Stimulated activated CD4-positive, alpha-beta T cell treated with anti-CD3 and anti-CD28 coated beads, Interleukin-12 subunit alpha, Interleukin-12 subunit beta, amount 100 ng/mL, for 24 hours (primary cell): ENCODE results near the gene WDR86.

Source experiments
- DNase-seq, 2 experiments: peaks; one replicate each; pipeline ENCODE4 v3.0.0-alpha.2; 2020; ENCODE audit warnings: low read depth in 2 of 2

The WDR86 gene

DNA sequence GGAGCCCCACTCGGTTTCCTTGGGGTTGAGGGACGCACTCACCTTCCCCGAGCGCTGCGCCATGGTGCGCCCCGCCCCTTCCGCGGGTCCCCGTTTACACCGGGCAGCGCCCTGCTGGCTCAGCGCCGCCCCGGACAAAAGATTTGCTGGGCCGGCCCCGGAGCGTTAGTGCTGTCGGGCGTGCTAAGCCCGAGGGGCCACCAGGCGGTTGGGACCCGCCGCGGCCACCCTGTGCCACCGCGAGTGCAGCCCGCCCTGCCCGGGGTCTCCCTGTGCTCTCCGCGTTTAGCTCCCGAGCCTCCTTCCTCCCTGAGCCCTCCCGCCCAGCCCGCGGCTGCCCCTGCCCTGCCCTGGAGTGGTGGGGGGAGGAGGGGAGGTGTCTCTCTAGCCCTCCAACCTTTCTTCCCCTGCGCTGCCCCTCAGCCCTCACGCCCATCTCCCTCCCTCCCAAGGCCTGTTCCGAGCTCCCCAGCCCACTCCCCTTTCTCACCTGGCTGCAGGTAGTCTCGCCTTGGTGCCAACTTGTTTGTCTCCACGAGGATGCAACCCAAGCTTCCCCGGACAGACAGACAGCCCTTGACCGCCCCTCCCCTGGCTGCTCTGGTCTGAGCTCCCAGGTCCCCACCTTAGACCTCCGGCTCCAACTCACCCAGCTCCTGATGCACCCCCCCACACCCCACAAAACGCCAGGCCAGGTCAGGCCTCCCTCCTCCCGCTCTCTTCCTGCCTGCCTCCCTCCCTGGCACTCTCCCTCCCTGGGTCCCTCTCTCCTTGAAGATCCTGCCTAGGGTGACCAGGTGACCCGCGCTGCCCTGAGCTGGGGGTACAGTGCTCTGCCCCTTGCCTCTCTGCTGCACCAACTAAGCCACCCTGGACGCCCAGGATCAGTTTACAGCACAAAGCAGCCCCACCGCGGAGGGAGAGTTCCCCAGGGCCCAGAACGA, 30.3 kb upstream of the WDR86 start, which contains the start of gene CRYGN:
CRYGN (minus strand) TSS at position 287 of the 944 bp plus-strand sequence; CDS start at position 63, 224 bp downstream.
- DNase-seq: no peak

DNA sequence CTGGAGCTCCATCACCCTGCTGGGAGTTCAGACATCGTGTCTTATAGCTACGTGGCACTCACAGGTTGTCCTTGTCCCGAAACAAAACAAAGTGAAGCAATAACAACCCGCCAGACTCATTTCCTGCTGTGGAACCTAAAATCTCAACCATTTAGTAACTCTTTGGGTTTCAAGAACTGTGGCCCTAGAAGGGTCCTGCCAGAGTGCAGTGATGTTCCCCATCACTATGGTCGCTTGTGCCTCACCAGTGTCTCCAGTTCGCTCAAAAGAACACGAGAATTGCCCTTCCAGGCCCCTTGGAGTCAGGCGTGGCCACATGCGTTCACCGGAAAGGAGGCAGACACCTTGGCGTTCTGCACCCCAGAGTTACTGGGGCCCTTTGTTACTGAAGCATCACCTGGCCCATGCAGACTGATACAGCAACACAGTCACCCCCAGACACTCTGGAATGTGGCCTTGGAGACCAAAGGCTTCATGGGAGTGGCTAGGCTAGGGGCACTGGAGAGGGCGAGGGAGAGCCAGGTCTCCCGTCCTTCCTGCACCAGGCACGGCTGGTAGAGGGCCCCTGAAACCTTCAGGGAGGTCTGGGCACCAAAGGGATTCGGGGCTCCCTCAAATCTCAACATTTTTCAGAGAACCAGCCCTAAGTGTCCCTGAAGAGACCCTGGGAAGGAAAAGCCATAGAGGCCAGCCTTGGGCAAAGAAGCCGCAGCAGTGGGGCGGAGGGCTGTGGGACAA, 29.2 kb upstream of the WDR86 start:
- no peak for DNase-seq

DNA sequence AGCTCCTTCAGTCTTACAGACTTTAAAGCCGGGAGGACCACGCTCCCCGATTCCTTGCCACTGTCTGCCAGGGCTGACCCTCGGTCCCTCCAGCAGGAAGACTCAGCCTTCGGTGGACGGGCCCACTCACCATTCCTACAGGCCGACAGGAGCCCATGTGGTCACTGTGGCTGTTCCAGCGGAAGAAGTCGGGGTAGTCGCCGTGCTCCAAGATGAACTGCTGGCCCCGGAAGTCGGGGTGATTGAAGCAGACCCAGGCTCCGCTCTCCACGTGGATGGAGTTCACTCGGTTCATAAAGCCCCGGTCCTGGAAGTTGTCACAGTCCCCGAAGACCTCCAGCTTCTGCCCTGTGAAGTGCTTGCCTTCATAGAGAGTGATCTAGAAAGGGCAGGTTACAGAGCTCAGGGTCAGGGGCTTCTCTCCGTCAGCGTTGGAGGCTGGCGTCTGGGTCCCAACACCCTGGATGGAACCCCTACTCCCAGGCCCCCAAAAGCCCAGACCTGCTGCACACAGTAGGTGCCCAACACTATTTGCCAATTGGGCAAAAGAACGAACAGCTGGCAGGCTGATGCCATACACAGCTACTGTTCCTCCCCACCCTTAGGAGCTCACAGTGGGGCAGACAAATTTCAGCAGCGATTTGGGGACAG, 28.2 kb upstream of the WDR86 start:
- DNase-seq: no peak

DNA sequence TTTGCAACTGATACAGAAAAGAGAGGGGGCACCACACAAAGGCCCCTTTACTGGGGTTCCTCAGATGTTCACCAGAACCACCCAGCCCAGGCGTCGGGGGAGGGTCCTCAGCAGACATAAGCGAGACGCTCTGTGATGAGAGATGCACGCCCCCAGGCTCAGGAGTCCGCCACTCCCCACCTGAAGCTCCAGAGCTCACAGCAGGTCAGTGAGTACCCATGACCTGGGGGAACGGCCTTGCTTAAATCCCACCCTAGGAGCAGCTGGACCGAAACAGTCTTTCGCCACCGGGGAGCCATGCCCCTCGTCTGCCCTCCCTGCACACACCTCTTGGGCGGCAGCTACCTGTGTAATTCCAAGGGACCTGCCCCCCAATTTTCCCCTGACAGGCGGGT, 27.3 kb upstream of the WDR86 start:
- no peak for DNase-seq

DNA sequence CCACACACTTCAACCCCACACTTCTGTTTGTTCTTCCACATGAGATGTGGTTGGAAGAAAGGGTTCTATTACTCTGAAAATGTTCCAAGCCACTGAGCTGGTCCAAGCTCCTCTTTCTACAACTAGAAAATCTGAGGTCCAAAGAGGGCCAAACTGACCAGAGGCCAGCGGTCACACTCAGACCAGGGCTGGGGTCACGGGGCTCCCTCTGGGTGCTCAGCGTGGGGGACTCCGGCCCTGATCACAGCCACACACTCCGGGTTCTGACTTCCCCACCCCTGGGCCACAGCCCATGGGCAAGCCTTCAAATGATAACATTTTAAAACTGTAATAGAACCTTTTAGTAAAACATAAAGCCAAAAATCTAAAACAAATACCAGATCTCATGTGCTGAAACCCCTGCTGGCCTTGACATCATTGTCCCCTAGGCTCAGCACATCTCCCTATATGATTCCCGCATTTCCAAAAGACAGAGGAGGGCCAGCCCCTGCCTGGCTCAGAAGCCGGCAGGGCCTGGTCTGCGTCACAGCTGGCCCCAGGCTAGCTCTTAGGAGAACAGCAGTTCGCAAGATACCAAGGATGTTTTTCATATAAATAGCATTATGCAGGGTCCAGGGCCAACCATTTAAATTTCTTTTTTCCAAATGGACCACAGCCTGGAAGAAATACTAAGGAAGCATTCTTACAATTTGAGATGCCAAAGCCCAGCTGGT, 26.8 kb upstream of the WDR86 start:
- no peak for DNase-seq

DNA sequence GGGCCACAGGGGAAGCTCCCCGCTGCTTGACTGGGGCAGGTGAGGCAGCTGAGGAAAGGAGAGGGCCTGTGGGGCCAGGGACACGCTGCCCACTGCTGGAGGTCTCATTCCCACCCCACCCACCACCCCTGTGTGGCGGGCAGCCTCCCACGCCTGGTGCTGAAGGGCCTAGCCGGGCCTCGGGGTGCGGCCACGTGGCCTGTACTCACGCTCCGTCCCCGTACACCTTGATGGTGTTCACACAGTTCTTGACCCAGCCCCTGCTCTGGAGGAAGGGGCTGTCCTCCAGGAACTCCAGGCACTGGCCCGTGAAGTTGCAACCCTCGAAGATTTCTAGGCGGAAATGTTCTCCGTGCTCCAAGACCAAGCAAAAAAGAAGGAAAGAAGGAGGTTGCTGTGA, 26.1 kb upstream of the WDR86 start:
- no peak for DNase-seq

DNA sequence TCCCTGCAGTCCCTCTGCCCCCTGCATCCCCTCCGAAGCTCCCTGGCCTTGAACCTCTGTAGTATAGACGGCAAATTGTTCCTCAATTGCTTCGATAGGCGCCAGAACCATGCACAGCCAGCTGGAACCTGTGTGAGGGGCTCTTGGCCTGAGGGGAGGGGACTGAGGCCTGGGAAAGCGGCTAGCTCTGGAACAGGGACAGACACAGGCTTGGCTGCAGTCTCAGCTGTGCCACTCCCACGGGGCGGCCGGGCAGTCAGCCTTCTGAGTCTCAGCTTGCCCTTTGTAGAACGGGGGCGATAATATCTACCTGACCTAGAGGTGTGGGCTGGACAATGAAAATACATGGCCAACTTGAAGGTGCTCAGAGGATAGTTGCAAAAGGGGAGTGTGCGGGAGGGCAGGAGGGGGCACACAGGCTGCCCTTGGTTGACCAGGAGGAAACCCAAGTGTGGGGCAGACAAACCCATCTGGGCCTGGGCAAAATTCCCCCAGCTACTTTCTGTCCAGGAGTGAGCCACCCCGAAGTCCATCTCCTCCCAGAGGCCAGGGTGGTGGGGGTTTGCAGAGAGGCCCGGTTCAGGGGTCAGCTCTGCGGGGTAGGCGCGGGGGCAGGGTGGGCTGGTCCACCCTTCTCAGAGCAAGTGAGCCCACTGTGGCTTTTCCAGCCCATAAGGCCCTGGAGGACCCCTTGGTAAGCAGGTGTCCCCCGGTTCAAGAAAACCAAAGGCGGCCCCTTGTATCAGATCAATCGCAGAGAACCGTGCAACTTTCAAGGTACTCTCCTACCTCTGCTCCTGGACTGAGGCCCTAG, 25.5 kb upstream of the WDR86 start:
- DNase-seq: no peak

DNA sequence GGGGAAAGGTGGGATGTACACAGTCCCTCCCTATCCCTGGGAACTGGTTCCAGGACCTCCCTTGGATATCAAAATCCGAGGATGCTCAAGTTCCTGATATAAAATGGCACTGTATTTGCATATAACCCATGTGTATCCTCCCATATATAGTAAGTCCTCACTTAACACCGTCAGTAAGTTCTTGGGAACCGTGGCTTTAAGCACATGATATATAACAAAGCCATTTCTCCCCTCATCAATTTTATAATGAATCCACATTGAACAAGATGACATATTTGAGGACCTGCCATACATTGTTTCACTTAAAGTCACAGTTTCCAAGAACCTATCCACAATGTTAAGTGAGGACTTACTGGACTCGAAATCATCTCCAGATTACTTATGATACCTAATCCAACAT, 24.7 kb upstream of the WDR86 start:
- DNase-seq: no peak

DNA sequence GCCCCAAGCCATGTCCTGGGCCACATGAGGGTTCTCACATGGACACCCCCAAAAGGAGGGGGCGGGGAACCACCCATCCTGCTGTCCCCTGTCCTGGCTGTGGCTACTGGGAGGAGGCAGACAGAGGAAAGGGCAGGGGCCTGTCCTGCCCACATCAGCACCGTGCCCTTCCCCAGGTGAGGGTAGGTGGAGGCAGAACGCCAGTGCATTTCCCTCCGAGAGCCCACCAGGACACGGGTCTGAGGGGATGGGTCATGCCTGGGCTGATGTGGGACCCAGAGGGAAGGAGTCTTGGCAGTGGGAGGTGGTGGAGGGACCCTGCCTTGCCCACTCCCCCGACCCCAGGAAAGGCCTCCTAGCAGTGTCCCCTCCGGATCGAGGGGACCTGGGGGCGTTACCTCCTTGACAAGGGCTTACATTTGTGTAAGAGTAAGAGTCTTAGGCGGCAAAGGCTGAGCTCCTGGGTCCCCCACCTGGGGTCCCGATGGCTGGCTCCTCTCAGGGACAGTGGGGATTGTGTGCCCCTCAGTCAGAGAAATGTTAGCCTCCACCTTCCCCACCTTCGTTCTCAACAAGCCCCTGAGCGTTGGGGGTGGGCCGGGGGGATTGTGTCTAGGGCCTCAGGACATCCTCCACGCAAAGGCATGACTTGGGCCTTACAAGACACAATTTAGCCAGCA, 24.0 kb upstream of the WDR86 start:
- DNase-seq: no peak

DNA sequence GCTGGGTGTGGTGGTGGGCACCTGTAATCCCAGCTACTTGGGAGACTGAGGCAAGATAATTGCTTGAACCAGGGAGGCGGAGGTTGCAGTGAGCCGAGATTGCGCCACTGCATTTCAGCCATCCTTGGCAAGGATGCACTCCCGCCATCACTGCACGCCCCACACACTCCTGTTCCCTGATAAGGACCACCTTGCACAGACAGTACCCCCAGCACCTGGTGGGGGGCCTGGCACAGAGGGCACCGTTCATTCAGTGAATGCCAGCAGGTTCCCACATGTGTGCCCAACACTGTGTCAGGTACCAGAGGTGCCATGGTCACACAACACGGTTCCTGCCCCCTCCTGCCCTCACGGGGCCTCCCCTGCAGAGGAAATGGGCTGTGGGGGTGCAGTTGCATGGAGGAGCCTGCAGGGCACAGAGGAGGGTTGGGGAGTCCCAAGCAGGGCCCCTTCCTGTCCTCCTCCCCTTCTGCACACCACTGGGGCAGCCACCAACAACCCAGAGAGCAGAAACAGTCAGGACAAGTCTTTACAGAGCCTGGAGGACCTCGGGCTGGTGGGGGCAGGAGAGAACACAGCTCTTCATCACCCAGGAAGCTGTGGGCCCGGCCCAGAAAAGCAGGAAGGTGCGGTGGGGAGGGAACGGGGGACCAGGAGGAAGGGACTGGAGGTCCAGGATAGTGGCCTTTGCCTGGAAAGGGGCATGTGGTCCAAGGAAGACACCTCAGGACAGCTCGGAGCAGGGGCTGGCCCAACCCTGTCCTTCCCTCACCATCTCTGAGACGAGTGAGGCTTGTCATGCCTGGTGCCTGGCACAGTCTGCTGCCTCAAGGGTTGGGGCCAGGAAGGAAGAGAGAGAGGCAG, 23.1 kb upstream of the WDR86 start:
- peak in 1 of 2 experiments; percentile 45 for DNase-seq

DNA sequence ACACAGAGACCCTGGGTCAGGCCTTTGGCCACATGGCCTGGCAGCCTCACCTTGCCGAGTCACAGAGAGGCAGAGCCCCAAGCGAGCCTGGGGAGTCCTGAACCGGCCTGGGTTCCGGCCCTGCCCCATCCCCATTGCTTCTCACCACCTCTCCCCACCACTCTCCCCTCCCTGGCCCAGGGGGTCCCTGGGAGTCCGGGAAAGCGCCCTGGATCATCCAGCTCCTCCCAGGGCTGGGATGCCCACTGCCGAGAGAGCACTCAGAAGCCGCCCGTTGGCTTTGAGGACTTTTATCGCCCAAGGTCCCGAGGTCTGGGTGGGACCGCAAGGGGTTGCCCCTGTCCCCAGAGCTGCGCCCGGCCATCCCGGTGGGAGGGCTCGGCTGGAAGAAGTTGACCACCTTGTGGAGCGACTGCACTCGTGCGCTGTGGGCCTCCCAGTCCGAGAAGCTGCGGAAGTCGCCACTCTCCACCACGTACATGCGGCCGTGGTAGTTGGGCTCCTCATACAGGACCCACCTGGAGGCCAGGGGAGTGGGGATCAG, 22.0 kb upstream of the WDR86 start:
- no peak for DNase-seq

DNA sequence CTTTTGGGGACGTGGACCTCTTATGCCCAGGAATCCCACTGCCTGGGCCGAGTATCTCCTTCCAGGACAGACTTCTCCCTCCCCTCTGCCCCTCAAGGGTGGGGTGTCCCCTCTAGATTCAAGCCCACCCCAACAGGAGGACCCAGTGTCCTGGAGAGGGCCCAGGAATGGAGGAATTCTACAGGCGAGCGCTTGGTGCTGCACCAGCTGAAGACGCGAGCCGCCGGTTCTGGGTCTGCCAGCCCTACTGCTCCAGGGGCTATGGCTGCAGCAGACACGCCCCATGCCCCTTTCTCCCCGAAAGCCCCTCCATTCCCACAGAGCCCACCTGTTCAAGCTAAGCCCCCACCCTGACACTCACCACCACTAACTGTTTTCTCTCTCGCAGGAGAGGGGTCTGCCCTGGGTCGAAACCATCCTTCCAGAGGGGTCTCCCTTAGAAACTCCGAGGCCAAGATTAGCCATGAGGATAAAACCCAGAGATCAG, 21.5 kb upstream of the WDR86 start:
- no peak for DNase-seq

DNA sequence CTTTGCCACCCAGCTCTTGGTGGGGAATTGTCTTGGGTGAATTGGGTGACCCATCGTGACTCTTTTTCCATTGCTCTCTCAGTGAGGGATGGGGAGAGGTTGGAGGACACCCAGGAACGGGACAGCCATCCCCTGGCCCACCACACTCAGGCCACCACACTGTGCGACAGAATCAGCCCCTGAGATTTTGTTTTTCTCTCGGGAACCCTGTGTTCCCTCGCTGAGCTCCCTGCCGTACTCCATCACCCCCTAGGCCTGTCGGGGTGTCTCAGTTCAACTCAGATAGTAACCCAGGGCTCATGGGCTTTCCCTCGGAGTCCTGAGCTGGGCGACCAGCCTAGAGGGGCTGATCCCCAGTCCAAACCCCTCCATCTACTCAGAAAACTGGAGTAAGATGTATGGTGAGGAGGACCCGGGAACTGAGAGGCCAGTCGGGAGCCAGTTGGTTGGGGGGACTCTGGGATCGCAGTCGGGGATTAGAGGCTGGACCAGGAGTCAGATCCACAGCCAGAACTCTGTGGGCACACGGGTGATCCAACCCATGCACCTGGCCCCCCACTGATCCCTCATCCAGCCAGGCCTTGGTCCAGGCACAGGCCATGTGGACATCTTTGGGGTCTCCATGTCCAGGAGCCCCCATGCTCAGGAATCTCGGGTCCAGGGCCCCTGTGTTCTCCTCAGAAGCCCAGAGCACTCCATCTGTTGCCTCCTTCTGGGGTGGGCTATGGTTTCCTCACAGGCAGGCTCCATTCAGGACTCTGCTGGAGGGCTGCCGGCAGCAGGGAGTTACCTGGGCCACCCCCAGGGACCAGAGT, 20.8 kb upstream of the WDR86 start:
- no peak for DNase-seq

DNA sequence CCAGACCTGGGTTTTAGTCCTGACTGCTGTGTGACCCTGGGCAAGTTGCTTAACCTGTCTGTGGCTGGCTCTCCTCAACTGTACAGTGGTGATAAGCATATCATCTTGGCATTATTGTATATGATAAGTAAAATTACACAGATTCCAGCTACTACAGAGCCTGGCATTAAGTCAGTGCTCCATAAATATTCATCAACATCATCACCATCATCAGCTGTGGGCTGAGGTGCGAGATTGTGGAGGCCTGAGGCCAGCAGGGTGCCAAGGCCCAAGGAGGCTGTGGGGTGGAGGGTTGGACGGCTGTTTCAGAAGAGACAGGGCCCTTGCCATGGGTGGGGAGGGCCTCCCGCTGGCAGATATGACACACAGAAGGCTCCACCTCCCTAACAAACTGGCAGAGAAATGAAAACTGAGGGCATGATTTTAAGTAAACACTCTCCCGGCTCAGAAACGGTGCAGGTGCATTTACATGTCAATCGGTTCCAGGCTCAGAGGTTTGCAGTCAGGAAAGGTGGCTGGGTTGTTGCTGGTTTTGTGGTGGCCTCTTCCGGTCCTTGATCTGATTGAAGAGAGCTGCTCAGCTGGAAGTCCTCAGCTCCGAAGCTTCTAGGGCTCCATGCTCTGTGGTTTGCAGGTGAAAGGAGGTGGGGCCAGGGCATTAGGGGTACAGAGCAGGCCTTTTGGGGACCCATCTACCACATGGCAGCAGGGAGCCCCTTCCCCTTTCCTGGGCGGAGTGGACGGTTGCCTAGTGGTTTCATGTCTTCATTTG, 19.9 kb upstream of the WDR86 start:
- DNase-seq: no peak

DNA sequence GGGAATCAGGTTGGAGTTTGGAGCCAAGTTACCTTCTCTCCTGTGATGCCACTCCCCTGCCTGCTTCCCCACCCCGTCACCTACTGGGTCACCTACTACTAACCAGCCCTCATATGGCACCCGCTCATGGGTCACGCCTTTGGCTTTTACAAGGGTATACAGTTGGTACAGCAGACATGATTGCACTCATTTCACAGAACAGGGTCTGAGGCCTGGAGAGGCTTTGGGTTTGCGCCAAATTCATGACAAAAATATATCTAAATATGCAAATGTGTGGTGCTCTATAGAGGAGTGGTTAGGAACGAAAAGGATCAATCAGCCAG, 19.4 kb upstream of the WDR86 start:
- no peak for DNase-seq

DNA sequence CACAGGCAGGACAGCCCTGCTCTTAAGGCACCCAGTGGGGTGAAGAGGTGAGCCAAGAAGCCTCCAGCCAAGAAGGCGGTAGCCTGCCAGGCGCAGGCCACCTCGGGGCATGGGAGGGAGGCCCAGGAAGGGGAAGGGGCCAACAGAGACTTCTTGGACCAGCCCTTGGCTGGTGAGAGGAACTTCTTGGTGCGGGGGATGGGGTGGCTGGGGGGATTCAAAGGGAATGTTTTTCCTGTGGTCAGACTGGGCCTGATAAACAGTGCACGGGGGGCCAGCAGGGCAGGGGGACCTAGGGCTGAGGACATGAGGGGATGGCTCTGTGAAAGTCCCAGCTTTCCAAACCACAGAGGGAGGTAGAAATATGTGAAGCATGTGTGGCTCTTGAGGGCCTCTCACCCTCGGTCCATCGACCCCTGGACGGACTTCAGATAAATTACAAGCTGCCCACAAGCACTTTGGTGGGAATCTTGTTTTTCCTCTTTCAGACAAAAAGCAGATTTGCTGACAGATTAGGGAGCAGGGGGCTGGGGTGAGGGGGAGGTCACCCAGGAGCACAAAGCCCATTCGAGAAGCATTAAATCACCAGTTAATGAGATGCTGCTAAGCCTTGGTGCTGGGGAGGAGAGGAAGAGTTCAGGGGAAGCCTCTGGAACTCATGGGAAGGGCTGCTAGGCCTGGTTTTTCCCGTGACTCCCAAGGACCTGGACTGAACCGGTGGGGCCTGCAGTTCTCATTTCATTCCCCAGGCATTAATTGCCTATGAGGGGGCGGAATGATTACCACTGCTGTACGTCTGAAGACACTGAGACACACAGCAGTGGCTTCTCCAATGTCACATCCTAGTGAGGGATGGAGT, 18.8 kb upstream of the WDR86 start:
- no peak for DNase-seq
